ENCODE data around the gene C17orf100. TPM values are rescaled to one million over a fixed set of nuclear protein-coding genes. Genes with fewer than 3 reads are reported as not detected.

Gene C17orf100
- total RNA-seq, 4 donors from 2014 or later, result 0.81 to 3.3 (median 1.6) TPM

GRCh38 chr17:6610011-6610410 lies 41.6 kb upstream of the C17orf100 start:
- no peak for TF ChIP-seq POLR2A (IDR thresholded peaks at IDR 0.05)
- no peak for TF ChIP-seq CTCF (IDR thresholded peaks at IDR 0.05)
- 96 to 99% methylated on average over 5 of the region's 5 CpGs for WGBS, 2 donors
- DNase-seq (ENCODE audit: low spot score in 2 of 2), result no peak
- H3K4me3 ChIP-seq (ENCODE audit: low read depth, poor library complexity, severe bottlenecking), result no peak overlapping the region
- intact Hi-C loops (cut with DNase I; ENCODE audit: low total_unique reads), result no loop called here

GRCh38 chr17:6611231-6611630 lies 40.3 kb upstream of the C17orf100 start:
- no peak for DNase-seq (ENCODE audit: low spot score in 2 of 2)
- intact Hi-C loops (cut with DNase I; ENCODE audit: low total_unique reads), result no loop called here
- no peak overlapping the region for H3K4me3 ChIP-seq (ENCODE audit: low read depth, poor library complexity, severe bottlenecking)
- no peak for TF ChIP-seq CTCF (IDR thresholded peaks at IDR 0.05)
- no peak for TF ChIP-seq POLR2A (IDR thresholded peaks at IDR 0.05)
- WGBS, 2 donors, result 96 to 99% methylated on average over 4 of the region's 4 CpGs

- intact Hi-C loops (cut with DNase I; ENCODE audit: low total_unique reads), result no loop called here
These were observed 27.6 kb upstream of the C17orf100 start for GRCh38 chr17:6623941-6624340.

GRCh38 chr17:6626616-6627015 lies 24.9 kb upstream of the C17orf100 start:
- H3K4me3 ChIP-seq (ENCODE audit: low read depth, poor library complexity, severe bottlenecking), result no peak overlapping the region
- TF ChIP-seq POLR2A (IDR thresholded peaks at IDR 0.05) (no peak), CTCF (IDR thresholded peaks at IDR 0.05) (no peak)
- no peak for DNase-seq (ENCODE audit: low spot score in 2 of 2)
- intact Hi-C loops (cut with DNase I; ENCODE audit: low total_unique reads), result no loop called here
- 97 to 99% methylated on average over 6 of the region's 6 CpGs for WGBS, 2 donors

More at GRCh38 chr17:6623941-6624340, 27.6 kb upstream of the C17orf100 start:
- DNase-seq (ENCODE audit: low spot score in 2 of 2), result no peak
- H3K4me3 ChIP-seq (ENCODE audit: low read depth, poor library complexity, severe bottlenecking), result no peak overlapping the region
- TF ChIP-seq POLR2A (IDR thresholded peaks at IDR 0.05), result no peak
- TF ChIP-seq CTCF (IDR thresholded peaks at IDR 0.05), result no peak
- WGBS, 2 donors, result 96 to 98% methylated on average over 3 of the region's 3 CpGs

- TF ChIP-seq CTCF (IDR thresholded peaks at IDR 0.05) (no peak), POLR2A (IDR thresholded peaks at IDR 0.05) (no peak)
- WGBS, 2 donors, result 58 to 72% methylated on average over 1 of the region's 1 CpG
- intact Hi-C loops (cut with DNase I; ENCODE audit: low total_unique reads), result no loop called here
- H3K4me3 ChIP-seq (ENCODE audit: low read depth, poor library complexity, severe bottlenecking), result no peak overlapping the region
- DNase-seq (ENCODE audit: low spot score in 2 of 2), result no peak
These were observed 24.5 kb upstream of the C17orf100 start for GRCh38 chr17:6627019-6627418.

- WGBS, 2 donors, result 94 to 98% methylated on average over 1 of the region's 1 CpG
- TF ChIP-seq POLR2A (IDR thresholded peaks at IDR 0.05) (no peak), CTCF (IDR thresholded peaks at IDR 0.05) (no peak)
- intact Hi-C loops (cut with DNase I; ENCODE audit: low total_unique reads), result no loop called here
- no peak for DNase-seq (ENCODE audit: low spot score in 2 of 2)
- H3K4me3 ChIP-seq (ENCODE audit: low read depth, poor library complexity, severe bottlenecking), result no peak overlapping the region
These were observed 21.2 kb upstream of the C17orf100 start for GRCh38 chr17:6630390-6630789.

Data from lower leg skin (tissue), 4 donors.